Measurements from ENCODE around the gene DENND1B.

DNA sequence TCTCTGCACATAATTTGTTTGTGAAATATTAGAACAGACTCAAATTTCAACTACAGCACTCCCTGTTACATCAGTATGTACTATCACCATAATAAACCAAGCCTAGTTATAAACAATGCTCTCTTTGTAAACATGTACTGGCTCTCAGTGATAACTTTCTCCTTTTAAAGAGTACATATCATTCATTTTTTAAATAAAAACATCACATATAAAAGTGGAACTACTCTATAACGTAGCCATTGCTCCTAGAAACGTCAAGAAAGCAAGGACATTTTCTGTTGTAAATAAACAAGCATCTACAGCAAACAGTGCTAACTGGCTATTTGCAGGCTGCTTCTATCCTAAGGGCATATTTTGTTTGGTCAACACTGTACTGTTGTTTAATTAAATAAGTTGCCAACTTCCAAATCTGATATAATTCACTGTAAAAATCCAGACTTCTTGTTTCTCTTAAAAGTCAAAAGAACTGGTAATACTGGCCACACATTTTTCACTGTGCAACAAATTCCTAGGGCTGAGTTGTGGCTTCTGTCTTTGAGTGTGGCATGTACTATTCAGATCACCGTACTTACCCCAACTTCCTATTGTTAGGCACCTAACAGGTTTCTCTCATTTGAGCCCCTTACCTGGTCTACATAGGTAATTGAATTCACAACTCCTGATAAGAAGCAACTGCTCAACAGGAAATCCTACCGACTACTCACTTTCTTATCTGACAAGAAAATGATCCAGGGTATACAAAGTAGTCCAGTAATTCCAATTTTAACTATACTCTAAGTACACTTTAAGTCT, 111.9 kb downstream of the DENND1B start:
- TF ChIP-seq CTCF (IDR thresholded peaks at IDR 0.05) (no peak), EZH2phosphoT487 (IDR thresholded peaks at IDR 0.05) (no peak), EZH2 (IDR thresholded peaks at IDR 0.05) (no peak)

Measured in neural progenitor cell (in vitro differentiated cells).